ENCODE results near the gene TOMT.

DNA sequence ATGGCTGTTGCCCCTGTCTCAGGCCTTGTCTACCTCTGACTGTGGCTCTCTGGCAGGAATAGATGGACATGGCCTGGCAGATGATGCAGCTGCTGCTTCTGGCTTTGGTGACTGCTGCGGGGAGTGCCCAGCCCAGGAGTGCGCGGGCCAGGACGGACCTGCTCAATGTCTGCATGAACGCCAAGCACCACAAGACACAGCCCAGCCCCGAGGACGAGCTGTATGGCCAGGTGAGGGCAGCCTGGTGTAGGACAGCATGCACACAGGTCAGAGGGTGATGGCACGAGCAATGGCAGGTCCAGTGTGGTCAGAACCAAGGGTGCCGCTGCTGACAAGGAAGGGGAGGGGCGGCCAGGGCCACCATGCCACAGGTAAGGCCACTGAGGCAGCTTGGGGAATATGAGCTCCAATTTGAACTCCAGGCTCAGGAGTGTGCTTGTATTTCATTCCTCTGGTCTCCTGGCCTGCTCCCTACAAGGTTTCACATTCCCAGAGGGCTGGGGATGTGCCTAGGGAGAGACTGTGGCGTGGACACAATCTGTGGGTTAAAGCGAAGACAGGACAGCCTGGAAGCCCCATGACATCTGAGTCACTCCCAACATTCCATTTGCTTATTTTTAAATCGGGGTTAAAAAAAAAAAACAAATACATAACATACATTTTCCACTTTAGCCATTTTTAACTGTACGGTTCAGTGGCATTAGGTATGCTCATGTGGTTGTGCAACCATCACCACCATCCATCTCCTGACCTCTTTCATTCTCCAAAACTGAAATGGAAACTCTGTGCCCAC lies 30.4 kb downstream of the TOMT start:
- TF ChIP-seq, protein P1, sequence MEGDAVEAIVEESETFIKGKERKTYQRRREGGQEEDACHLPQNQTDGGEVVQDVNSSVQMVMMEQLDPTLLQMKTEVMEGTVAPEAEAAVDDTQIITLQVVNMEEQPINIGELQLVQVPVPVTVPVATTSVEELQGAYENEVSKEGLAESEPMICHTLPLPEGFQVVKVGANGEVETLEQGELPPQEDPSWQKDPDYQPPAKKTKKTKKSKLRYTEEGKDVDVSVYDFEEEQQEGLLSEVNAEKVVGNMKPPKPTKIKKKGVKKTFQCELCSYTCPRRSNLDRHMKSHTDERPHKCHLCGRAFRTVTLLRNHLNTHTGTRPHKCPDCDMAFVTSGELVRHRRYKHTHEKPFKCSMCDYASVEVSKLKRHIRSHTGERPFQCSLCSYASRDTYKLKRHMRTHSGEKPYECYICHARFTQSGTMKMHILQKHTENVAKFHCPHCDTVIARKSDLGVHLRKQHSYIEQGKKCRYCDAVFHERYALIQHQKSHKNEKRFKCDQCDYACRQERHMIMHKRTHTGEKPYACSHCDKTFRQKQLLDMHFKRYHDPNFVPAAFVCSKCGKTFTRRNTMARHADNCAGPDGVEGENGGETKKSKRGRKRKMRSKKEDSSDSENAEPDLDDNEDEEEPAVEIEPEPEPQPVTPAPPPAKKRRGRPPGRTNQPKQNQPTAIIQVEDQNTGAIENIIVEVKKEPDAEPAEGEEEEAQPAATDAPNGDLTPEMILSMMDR (IDR thresholded peaks at IDR 0.05; ENCODE audit: insufficient read depth, low read depth, low read length): no peak
- TF ChIP-seq EZH2 (IDR thresholded peaks at IDR 0.05; ENCODE audit: insufficient read depth, low read length): no peak

All from astrocyte (in vitro differentiated cells and primary cell).